ENCODE measurements around the gene VSTM4. TPM values are rescaled to one million over a fixed set of nuclear protein-coding genes. Genes with fewer than 3 reads are reported as not detected.

The VSTM4 gene
- total and polyA plus RNA-seq, 9 of the 15 experiments (the other 6 are each of a cell fraction or from before 2014, with no cell fraction given), result 1.0 to 7.9 (median 3.0) TPM

GRCh38 chr10:49115015-49115795 lies at the start of gene VSTM4 (continued):
- TF ChIP-seq, protein P1, sequence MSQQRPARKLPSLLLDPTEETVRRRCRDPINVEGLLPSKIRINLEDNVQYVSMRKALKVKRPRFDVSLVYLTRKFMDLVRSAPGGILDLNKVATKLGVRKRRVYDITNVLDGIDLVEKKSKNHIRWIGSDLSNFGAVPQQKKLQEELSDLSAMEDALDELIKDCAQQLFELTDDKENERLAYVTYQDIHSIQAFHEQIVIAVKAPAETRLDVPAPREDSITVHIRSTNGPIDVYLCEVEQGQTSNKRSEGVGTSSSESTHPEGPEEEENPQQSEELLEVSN (IDR thresholded peaks at IDR 0.05; ENCODE audit: borderline replicate concordance in 1 of 2, extremely low read depth in 1 of 2, insufficient read depth in 1 of 2, insufficient read length in 1 of 2, low read depth in 1 of 2, low read length in 1 of 2, poor library complexity in 1 of 2, severe bottlenecking in 1 of 2), result peak; percentile 47 to 72
- TF ChIP-seq RBBP5 (IDR thresholded peaks at IDR 0.05; ENCODE audit: borderline replicate concordance, insufficient read depth, low read length, poor library complexity, severe bottlenecking), result peak; percentile 83
- peak; percentile 34; the same call in 1 of the 2 replicates for TF ChIP-seq NFIC (IDR thresholded peaks at IDR 0.05)
- peak; percentile 84; the same call in 1 of the 2 replicates for TF ChIP-seq PTBP1 (IDR thresholded peaks at IDR 0.05; ENCODE audit: low read depth, low read length)
- TF ChIP-seq, protein P2, sequence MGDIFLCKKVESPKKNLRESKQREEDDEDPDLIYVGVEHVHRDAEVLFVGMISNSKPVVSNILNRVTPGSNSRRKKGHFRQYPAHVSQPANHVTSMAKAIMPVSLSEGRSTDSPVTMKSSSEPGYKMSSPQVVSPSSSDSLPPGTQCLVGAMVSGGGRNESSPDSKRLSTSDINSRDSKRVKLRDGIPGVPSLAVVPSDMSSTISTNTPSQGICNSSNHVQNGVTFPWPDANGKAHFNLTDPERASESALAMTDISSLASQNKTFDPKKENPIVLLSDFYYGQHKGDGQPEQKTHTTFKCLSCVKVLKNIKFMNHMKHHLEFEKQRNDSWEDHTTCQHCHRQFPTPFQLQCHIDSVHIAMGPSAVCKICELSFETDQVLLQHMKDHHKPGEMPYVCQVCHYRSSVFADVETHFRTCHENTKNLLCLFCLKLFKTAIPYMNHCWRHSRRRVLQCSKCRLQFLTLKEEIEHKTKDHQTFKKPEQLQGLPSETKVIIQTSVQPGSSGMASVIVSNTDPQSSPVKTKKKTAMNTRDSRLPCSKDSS (IDR thresholded peaks at IDR 0.05; ENCODE audit: low read depth, partially characterized antibody), result no peak
- peak; percentile 50; the same call in 1 of the 2 replicates for TF ChIP-seq GATAD2B (IDR thresholded peaks at IDR 0.05; ENCODE audit: borderline replicate concordance)
- TF ChIP-seq KDM1A (IDR thresholded peaks at IDR 0.05), result peak; percentile 86 to 95
- TF ChIP-seq CXXC5 (CRISPR knock-in tag; IDR thresholded peaks at IDR 0.05), result 0 out of 2 replicates have a peak, but pooled peaks have one; percentile 35
- TF ChIP-seq RB1 (IDR thresholded peaks at IDR 0.05; ENCODE audit: low read depth), result peak; percentile 56
- no peak for TF ChIP-seq NFRKB (IDR thresholded peaks at IDR 0.05; ENCODE audit: low read depth)
- TF ChIP-seq NFIX (CRISPR knock-in tag; IDR thresholded peaks at IDR 0.05; ENCODE audit: low read depth), result no peak
- peak; percentile 95 for TF ChIP-seq BCOR (IDR thresholded peaks at IDR 0.05)
- peak; percentile 44; the same call in 1 of the 2 replicates for TF ChIP-seq PHF8 (IDR thresholded peaks at IDR 0.05; ENCODE audit: borderline replicate concordance, low read length)
- peak; percentile 28 for TF ChIP-seq RBM22 (IDR thresholded peaks at IDR 0.05; ENCODE audit: low read depth, low read length, poor library complexity, severe bottlenecking)
- peak; percentile 98 for TF ChIP-seq CBX1 (IDR thresholded peaks at IDR 0.05; ENCODE audit: low read depth)
- TF ChIP-seq SMC3 (conservative IDR thresholded peaks at IDR 0.05; ENCODE audit: insufficient read depth, low read depth, low read length), result 0 out of 2 replicates have a peak, but pooled peaks have one; percentile 1
- no peak for TF ChIP-seq KLF13 (tag; IDR thresholded peaks at IDR 0.05; ENCODE audit: borderline replicate concordance, low read depth)
- TF ChIP-seq, protein P3, sequence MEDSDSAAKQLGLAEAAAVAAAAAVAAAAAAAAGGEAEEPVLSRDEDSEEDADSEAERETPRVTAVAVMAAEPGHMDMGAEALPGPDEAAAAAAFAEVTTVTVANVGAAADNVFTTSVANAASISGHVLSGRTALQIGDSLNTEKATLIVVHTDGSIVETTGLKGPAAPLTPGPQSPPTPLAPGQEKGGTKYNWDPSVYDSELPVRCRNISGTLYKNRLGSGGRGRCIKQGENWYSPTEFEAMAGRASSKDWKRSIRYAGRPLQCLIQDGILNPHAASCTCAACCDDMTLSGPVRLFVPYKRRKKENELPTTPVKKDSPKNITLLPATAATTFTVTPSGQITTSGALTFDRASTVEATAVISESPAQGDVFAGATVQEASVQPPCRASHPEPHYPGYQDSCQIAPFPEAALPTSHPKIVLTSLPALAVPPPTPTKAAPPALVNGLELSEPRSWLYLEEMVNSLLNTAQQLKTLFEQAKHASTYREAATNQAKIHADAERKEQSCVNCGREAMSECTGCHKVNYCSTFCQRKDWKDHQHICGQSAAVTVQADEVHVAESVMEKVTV (CRISPR knock-in tag; IDR thresholded peaks at IDR 0.05), result no peak
